Measurements from ENCODE around the gene CC2D1A. TPM values are rescaled to one million over a fixed set of nuclear protein-coding genes. Genes with fewer than 3 reads are reported as not detected.
"Not testable (repeated sequence)": the region's sequence is repeated elsewhere in the genome, so short reads cannot be mapped to it uniquely, and the experiment has no call there.

Gene CC2D1A
- total RNA-seq, 2 donors from 2014 or later, result 35.5 to 52.1 TPM

GRCh38 chr19:13969897-13970296 lies 63.9 kb downstream of the CC2D1A start:
- Histone ChIP-seq H3K9me3 (no peaks in the 10 kb centered on the region), H3K27ac (no peak overlapping the region), H3K36me3 (replicated peaks in 1 of 2; ENCODE audit: insufficient read depth in 1 of 2, low read depth in 2 of 2) (peaks cover 23 to 28% of the 10 kb centered on the region in 2 donors), H3K4me3 (no peak overlapping the region), H3K27me3 (no peaks in the 10 kb centered on the region), H3K4me1 (no peaks in the 10 kb centered on the region)
- no peak for TF ChIP-seq POLR2A (IDR thresholded peaks at IDR 0.05)
- TF ChIP-seq CTCF (IDR thresholded peaks at IDR 0.05), result no peak
- no peak for ATAC-seq
- no peak for DNase-seq
- intact Hi-C loops (cut with DNase I), result no loop called here
- WGBS, 2 donors, result 92 to 96% methylated on average over 16 to 18 of the region's 18 CpGs

- H3K27me3 ChIP-seq; intact Hi-C loops (cut with DNase I); H3K4me1 ChIP-seq; DNase-seq; H3K4me3 ChIP-seq; H3K9me3 ChIP-seq; H3K27ac ChIP-seq; ATAC-seq: not testable (repeated sequence)
- H3K36me3 ChIP-seq (replicated peaks in 1 of 2; ENCODE audit: insufficient read depth in 1 of 2, low read depth in 2 of 2), result peaks cover 17 to 20% of the 10 kb centered on the region in 2 donors
- WGBS, 2 donors, result 85 to 91% methylated on average over 13 to 14 of the region's 15 CpGs
These were observed 65.9 kb downstream of the CC2D1A start for GRCh38 chr19:13971868-13972267.

GRCh38 chr19:13972368-13973155 lies 66.6 kb downstream of the CC2D1A start:
- intact Hi-C loops (cut with DNase I), result no loop called here
- TF ChIP-seq POLR2A (IDR thresholded peaks at IDR 0.05), result no peak
- TF ChIP-seq CTCF (IDR thresholded peaks at IDR 0.05), result no peak
- no peak for ATAC-seq
- Histone ChIP-seq H3K36me3 (replicated peaks in 1 of 2; ENCODE audit: insufficient read depth in 1 of 2, low read depth in 2 of 2) (peaks cover 17% of the 10 kb centered on the region in 2 donors), H3K27ac (no peak overlapping the region), H3K4me3 (no peak overlapping the region), H3K27me3 (no peaks in the 10 kb centered on the region), H3K4me1 (no peaks in the 10 kb centered on the region), H3K9me3 (no peaks in the 10 kb centered on the region)
- WGBS, 2 donors, result 94 to 96% methylated on average over 33 to 35 of the region's 37 CpGs
- DNase-seq, result no peak

- WGBS, 2 donors, result 98 to 100% methylated on average over 3 of the region's 3 CpGs
- DNase-seq; H3K4me3 ChIP-seq; H3K4me1 ChIP-seq; H3K9me3 ChIP-seq; ATAC-seq; H3K27me3 ChIP-seq; H3K27ac ChIP-seq; intact Hi-C loops (cut with DNase I): not testable (repeated sequence)
- H3K36me3 ChIP-seq (replicated peaks in 1 of 2; ENCODE audit: insufficient read depth in 1 of 2, low read depth in 2 of 2), result peaks cover 12 to 15% of the 10 kb centered on the region in 2 donors
These were observed 67.5 kb downstream of the CC2D1A start for GRCh38 chr19:13973479-13973878.

- intact Hi-C loops (cut with DNase I), result no loop called here
- TF ChIP-seq POLR2A (IDR thresholded peaks at IDR 0.05), result no peak
- TF ChIP-seq CTCF (IDR thresholded peaks at IDR 0.05), result no peak
- H3K27ac ChIP-seq, result no peak overlapping the region
- no peaks in the 10 kb centered on the region for H3K9me3 ChIP-seq
- no peak for DNase-seq
- ATAC-seq, result no peak
- no peak overlapping the region for H3K4me3 ChIP-seq
- no peaks in the 10 kb centered on the region for H3K27me3 ChIP-seq
- 72 to 80% methylated on average over 12 of the region's 12 CpGs for WGBS, 2 donors
- no peaks in the 10 kb centered on the region for H3K4me1 ChIP-seq
- H3K36me3 ChIP-seq (replicated peaks in 1 of 2; ENCODE audit: insufficient read depth in 1 of 2, low read depth in 2 of 2), result peaks cover 6 to 9% of the 10 kb centered on the region in 2 donors
These were observed 68.1 kb downstream of the CC2D1A start for GRCh38 chr19:13974073-13974472.

GRCh38 chr19:13975870-13976269 lies 69.9 kb downstream of the CC2D1A start:
- Histone ChIP-seq H3K27ac (no peak overlapping the region), H3K9me3 (no peaks in the 10 kb centered on the region), H3K36me3 (replicated peaks in 1 of 2; ENCODE audit: insufficient read depth in 1 of 2, low read depth in 2 of 2) (peaks cover 0 to 5% of the 10 kb centered on the region in 2 donors), H3K4me1 (no peaks in the 10 kb centered on the region), H3K4me3 (no peak overlapping the region), H3K27me3 (no peaks in the 10 kb centered on the region)
- TF ChIP-seq CTCF (IDR thresholded peaks at IDR 0.05), result no peak
- TF ChIP-seq POLR2A (IDR thresholded peaks at IDR 0.05), result no peak
- intact Hi-C loops (cut with DNase I), result no loop called here
- no peak for ATAC-seq
- DNase-seq, result no peak
- 86 to 92% methylated on average over 9 to 11 of the region's 11 CpGs for WGBS, 2 donors

All from body of pancreas (tissue), 4 donors.